HEK293T (cell line): Measurements from ENCODE around the gene CEBPG.
A peak's percentile ranks its signal among the peaks of the same experiment; 100 is the strongest.

ENCODE experiments used
- CTCF ChIA-PET: fragments of 350-600 bp; formaldehyde crosslinking; extraction: SDS; loops from one replicate; lab custom pipeline; 2021; ENCODE audit warnings: antibody characterized with exemption, inconsistent platforms; lab: Yijun Ruan, JAX
- POLR2A ChIA-PET: fragments of 350-600 bp; formaldehyde crosslinking; extraction: SDS; loops from one replicate; lab custom pipeline; 2020; ENCODE audit warnings: antibody characterized with exemption, inconsistent platforms; lab: Yijun Ruan, JAX
- DNase-seq: peaks from one replicate; pipeline ENCODE4 v3.0.0; 2012; ENCODE audit warnings: mixed read lengths; ENCODE audit errors: extremely low spot score
- ARNT ChIP-seq: fragments of 450-650 bp; IDR thresholded peaks from 2 replicates; pipeline ENCODE4 v1.6.1; 2017; ENCODE audit warnings: mild to moderate bottlenecking
- BHLHE40 ChIP-seq: fragments of 450-650 bp; IDR thresholded peaks from 2 replicates; pipeline ENCODE4 v1.6.1; 2016; ENCODE audit warnings: mild to moderate bottlenecking, moderate library complexity, borderline replicate concordance
- CTBP1 ChIP-seq: fragments of 450-650 bp; IDR thresholded peaks from 2 replicates; pipeline ENCODE4 v1.6.1; 2016; ENCODE audit warnings: borderline replicate concordance
- ELF4 ChIP-seq: fragments of 450-650 bp; IDR thresholded peaks from 2 replicates; pipeline ENCODE4 v1.6.1; 2017; ENCODE audit warnings: antibody characterized with exemption
- FOXA1 ChIP-seq: fragments of 450-650 bp; IDR thresholded peaks from 2 replicates; pipeline ENCODE4 v1.6.1; 2016; ENCODE audit warnings: mild to moderate bottlenecking
- FOXK2 ChIP-seq: fragments of 450-650 bp; IDR thresholded peaks from 2 replicates; pipeline ENCODE4 v1.6.1; 2016; ENCODE audit warnings: mild to moderate bottlenecking
- FOXM1 ChIP-seq: fragments of 450-650 bp; IDR thresholded peaks from 2 replicates; pipeline ENCODE4 v1.6.1; 2017; ENCODE audit warnings: mild to moderate bottlenecking, borderline replicate concordance
- HDGF ChIP-seq: fragments of 450-650 bp; IDR thresholded peaks from 2 replicates; pipeline ENCODE4 v1.6.1; 2017; ENCODE audit warnings: antibody characterized with exemption, borderline replicate concordance
- L3MBTL2 ChIP-seq: fragments of 450-650 bp; conservative IDR thresholded peaks from 2 replicates; pipeline ENCODE4 v1.6.1; 2016; ENCODE audit warnings: mild to moderate bottlenecking
- LEF1 ChIP-seq: fragments of 450-650 bp; IDR thresholded peaks from 2 replicates; pipeline ENCODE4 v1.6.1; 2017; ENCODE audit warnings: mild to moderate bottlenecking, borderline replicate concordance
- NFRKB ChIP-seq: fragments of 450-650 bp; IDR thresholded peaks from 2 replicates; pipeline ENCODE4 v1.6.1; 2016; ENCODE audit warnings: mild to moderate bottlenecking, moderate library complexity
- PKNOX1 ChIP-seq: fragments of 450-650 bp; IDR thresholded peaks from 2 replicates; pipeline ENCODE4 v1.6.1; 2016
- SP1 ChIP-seq: fragments of 450-650 bp; IDR thresholded peaks from 2 replicates; pipeline ENCODE4 v1.6.1; 2017
- SUZ12 ChIP-seq: fragments of 450-650 bp; IDR thresholded peaks from 2 replicates; pipeline ENCODE4 v1.6.1; 2016; ENCODE audit warnings: mild to moderate bottlenecking
- TARDBP ChIP-seq: fragments of 450-650 bp; IDR thresholded peaks from 2 replicates; pipeline ENCODE4 v1.6.1; 2016
- ZNF384 ChIP-seq: fragments of 450-650 bp; IDR thresholded peaks from 2 replicates; pipeline ENCODE4 v1.6.1; 2016

The CEBPG gene

GRCh38 chr19:33366897-33367296, 6.6 kb upstream of the CEBPG start:
- TF ChIP-seq CTBP1 (no peak), ZNF384 (no peak), HDGF (no peak), FOXM1 (no peak), TARDBP (no peak), FOXK2 (no peak), SUZ12 (no peak), L3MBTL2 (no peak), FOXA1 (no peak), LEF1 (no peak), ARNT (no peak), BHLHE40 (no peak), PKNOX1 (no peak), NFRKB (no peak), ELF4 (no peak), SP1 (no peak)
- ChIA-PET CTCF (no interaction called here), POLR2A (no interaction called here)
- no peak for DNase-seq

GRCh38 chr19:33368074-33368864, 5.2 kb upstream of the CEBPG start:
- POLR2A ChIA-PET = no interaction called here
- DNase-seq = no peak
- TF ChIP-seq SP1 (no peak), LEF1 (no peak), FOXA1 (no peak), BHLHE40 (no peak)
- CTCF ChIA-PET = no interaction called here

GRCh38 chr19:33370783-33371182, 2.7 kb upstream of the CEBPG start:
- ChIA-PET CTCF (no interaction called here), POLR2A (interaction anchor here (0.6 to 1.5 kb wide), 2 partner anchors 68 to 106 kb away, joined by 3 to 4 read pairs; no protein-coding TSS in a partner anchor)
- no peak for TF ChIP-seq HDGF
- TF ChIP-seq CTBP1 = no peak
- no peak for TF ChIP-seq BHLHE40
- no peak for TF ChIP-seq FOXM1
- TF ChIP-seq ZNF384 = no peak
- TF ChIP-seq ARNT = no peak
- no peak for DNase-seq

DNA sequence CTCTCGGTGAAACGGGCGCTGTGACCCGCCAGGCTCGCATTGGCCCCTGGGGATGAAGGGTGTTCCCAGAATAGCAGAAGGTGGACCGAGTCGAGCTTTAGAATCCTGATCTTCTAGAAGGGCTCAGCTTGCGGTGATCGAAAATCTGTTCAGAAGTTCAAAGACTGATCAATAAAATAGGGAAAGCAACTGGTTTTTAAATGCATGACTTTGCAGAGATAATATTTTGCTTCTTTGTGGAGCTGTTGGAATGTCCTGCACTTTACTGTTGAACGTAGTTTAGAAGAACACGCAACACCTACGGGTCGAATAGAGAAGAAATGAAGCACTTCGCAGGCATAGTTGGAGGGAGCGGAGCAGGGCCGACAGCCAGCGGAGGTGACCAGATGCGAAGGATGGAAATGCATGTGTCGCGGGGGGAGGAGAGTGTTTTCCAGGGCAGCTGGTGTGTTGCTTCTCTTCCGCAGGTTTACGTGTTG, 766 bp downstream of the CEBPG start:
- CTCF ChIA-PET = interaction anchor here (0.6 to 1.1 kb wide), 2 partner anchors 9 to 17 kb away, joined by 4 read pairs; no protein-coding TSS in a partner anchor
- DNase-seq = no peak
- POLR2A ChIA-PET = interaction anchor here (0.7 to 2.7 kb wide), 22 partner anchors 8 to 421 kb away, joined by 3 to 37 read pairs (median 4); partner anchors contain the start of gene CEBPA
- TF ChIP-seq L3MBTL2 (peak; percentile 26; the same call in 1 of the 2 replicates), ZNF384 (no peak)

DNA sequence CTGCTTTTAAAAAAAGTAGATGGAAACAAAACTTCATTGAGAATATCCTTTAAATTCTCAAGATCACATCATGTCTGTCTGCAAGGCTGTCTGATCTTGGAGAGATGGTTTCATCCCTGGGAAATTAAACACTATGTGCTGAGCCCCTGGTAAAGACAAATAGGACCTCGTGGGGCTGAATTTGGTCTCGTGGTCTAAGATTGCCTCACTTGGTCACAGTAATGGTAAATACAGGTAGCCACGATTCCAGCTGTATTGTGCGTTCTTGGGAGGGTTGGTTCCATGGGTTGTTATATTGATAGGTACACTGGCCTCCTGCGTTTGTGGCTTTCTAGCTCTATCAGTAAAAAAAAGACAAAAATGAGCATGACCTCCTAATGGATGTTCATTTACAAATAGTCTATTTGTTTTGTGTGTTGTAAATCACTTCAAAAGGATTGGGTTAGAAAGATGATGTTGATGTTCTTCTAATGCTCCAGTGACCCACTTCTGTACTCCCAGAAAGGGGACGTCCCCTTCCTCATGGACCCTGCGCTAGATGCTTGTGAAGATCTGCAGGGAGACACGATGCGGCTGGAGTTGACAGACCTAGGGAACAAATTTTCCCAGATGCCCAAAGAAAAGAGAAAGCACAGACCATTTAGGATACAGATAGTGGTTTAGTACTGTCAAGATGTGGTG, 1.8 kb downstream of the CEBPG start:
- POLR2A ChIA-PET = interaction anchor here (0.8 to 2.7 kb wide), 8 partner anchors 9 to 78 kb away, joined by 3 to 37 read pairs (median 10); partner anchors contain the start of gene CEBPA
- DNase-seq = no peak
- TF ChIP-seq ELF4 (no peak), L3MBTL2 (no peak), TARDBP (no peak), SP1 (no peak), HDGF (no peak), FOXA1 (no peak), FOXK2 (no peak)
- CTCF ChIA-PET = interaction anchor here (1.1 kb wide), 1 partner anchor 8 kb away, joined by 4 read pairs; no protein-coding TSS in a partner anchor

DNA sequence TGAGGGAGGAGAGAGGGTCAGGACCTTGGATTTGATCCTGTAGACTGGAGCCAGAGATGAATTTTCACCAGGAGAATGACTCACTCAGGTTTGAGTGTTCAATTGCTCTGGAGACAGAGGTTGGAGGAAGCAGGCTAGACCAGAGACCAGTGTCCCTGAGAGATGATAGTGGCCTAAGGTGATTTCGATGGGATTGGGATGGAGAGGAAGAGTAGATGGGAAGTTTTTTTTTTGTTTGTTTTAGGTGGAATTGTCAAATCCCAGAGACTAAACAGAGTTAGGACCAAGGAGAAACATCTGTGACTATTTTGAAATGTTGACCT, 2.3 kb downstream of the CEBPG start:
- POLR2A ChIA-PET = interaction anchor here (1.7 kb wide), 1 partner anchor 65 kb away, joined by 4 read pairs; no protein-coding TSS in a partner anchor
- TF ChIP-seq CTBP1 (no peak), ZNF384 (no peak), ARNT (no peak), LEF1 (no peak), TARDBP (no peak), SP1 (no peak), PKNOX1 (no peak), L3MBTL2 (no peak), NFRKB (no peak), HDGF (no peak)
- CTCF ChIA-PET = interaction anchor here (0.7 to 1.2 kb wide), 3 partner anchors 24 to 191 kb away, joined by 3 to 4 read pairs (median 3); no protein-coding TSS in a partner anchor
- DNase-seq = no peak
